H9 (cell line): Measurements from ENCODE around the gene HSD17B8. TPM values are rescaled to one million over a fixed set of nuclear protein-coding genes. Genes with fewer than 3 reads are reported as not detected.
A peak's percentile ranks its signal among the peaks of the same experiment; 100 is the strongest.

Source experiments
- DNase-seq: peaks from one replicate; pipeline ENCODE4 v3.0.0-alpha.2; 2017
- H2AFZ ChIP-seq: one replicate; pipeline ENCODE4 v1.6.1; 2013; ENCODE audit warnings: mild to moderate bottlenecking, low read length, control low read depth, moderate library complexity
- H2AK5ac ChIP-seq: 2 replicates; pipeline ENCODE4 v1.6.1; 2013; ENCODE audit warnings: low read length, control low read depth, mixed read lengths; ENCODE audit not compliant: insufficient read length
- H2BK120ac ChIP-seq: one replicate; pipeline ENCODE4 v1.6.1; 2013; ENCODE audit warnings: low read depth, mild to moderate bottlenecking, low read length, control low read depth, inconsistent platforms; ENCODE audit not compliant: poor library complexity, severe bottlenecking
- H2BK12ac ChIP-seq: 2 replicates; pipeline ENCODE4 v1.6.1; 2013; ENCODE audit warnings: low read length, control low read depth, mixed read lengths, low read depth; ENCODE audit not compliant: insufficient read length
- H2BK15ac ChIP-seq: 2 replicates; pipeline ENCODE4 v1.6.1; 2013; ENCODE audit warnings: low read depth, low read length, control low read depth
- H2BK20ac ChIP-seq: one replicate; pipeline ENCODE4 v1.6.1; 2013; ENCODE audit warnings: low read depth, mild to moderate bottlenecking, low read length, control low read depth, inconsistent platforms; ENCODE audit not compliant: poor library complexity, severe bottlenecking
- H2BK5ac ChIP-seq: 2 replicates; pipeline ENCODE4 v1.6.1; 2013; ENCODE audit warnings: low read length, control low read depth, mixed read lengths; ENCODE audit not compliant: insufficient read length
- H3K14ac ChIP-seq: 2 replicates; pipeline ENCODE4 v1.6.1; 2013; ENCODE audit warnings: low read length, control low read depth; ENCODE audit not compliant: insufficient read depth
- H3K18ac ChIP-seq: 2 replicates; pipeline ENCODE4 v1.6.1; 2013; ENCODE audit warnings: low read depth, mild to moderate bottlenecking, mixed read lengths, low read length, control low read depth; ENCODE audit not compliant: insufficient read length
- H3K23ac ChIP-seq: 2 replicates; pipeline ENCODE4 v1.6.1; 2013; ENCODE audit warnings: low read length, control low read depth, mixed read lengths, low read depth; ENCODE audit not compliant: insufficient read length
- H3K23me2 ChIP-seq: 2 replicates; pipeline ENCODE4 v1.6.1; 2013; ENCODE audit warnings: low read depth, mild to moderate bottlenecking, mixed read lengths, low read length, control low read depth; ENCODE audit not compliant: insufficient read length, poor library complexity, severe bottlenecking
- H3K27ac ChIP-seq: 2 replicates; pipeline ENCODE4 v1.5.1; 2013; ENCODE audit warnings: low read length, control low read depth, mixed read lengths, low read depth; ENCODE audit not compliant: insufficient read length
- H3K27me3 ChIP-seq: 2 replicates; pipeline ENCODE4 v1.6.1; 2013; ENCODE audit warnings: low read length, control low read depth, inconsistent platforms; ENCODE audit not compliant: insufficient read depth
- H3K4ac ChIP-seq: 2 replicates; pipeline ENCODE4 v1.6.1; 2013; ENCODE audit warnings: low read depth, mild to moderate bottlenecking, control low read depth, inconsistent platforms, low read length, moderate library complexity
- H3K4me1 ChIP-seq: 2 replicates; pipeline ENCODE4 v1.6.1; 2013; ENCODE audit warnings: low read length, control low read depth, inconsistent platforms; ENCODE audit not compliant: insufficient read depth
- H3K4me2 ChIP-seq: 2 replicates; pipeline ENCODE4 v1.6.1; 2013; ENCODE audit warnings: low read length, control low read depth, mixed read lengths; ENCODE audit not compliant: insufficient read length, insufficient read depth
- H3K56ac ChIP-seq: 2 replicates; pipeline ENCODE4 v1.6.1; 2013; ENCODE audit warnings: low read depth, mild to moderate bottlenecking, mixed read lengths, low read length, control low read depth; ENCODE audit not compliant: insufficient read length
- H3K79me1 ChIP-seq: 2 replicates; pipeline ENCODE4 v1.6.1; 2013; ENCODE audit warnings: low read depth, mild to moderate bottlenecking, moderate library complexity, low read length, control low read depth, inconsistent platforms; ENCODE audit not compliant: insufficient read depth, poor library complexity, severe bottlenecking
- H3K79me2 ChIP-seq: 2 replicates; pipeline ENCODE4 v1.6.1; 2013; ENCODE audit warnings: low read length, control low read depth, inconsistent platforms; ENCODE audit not compliant: insufficient read depth
- H3K9ac ChIP-seq: 2 replicates; pipeline ENCODE4 v1.6.1; 2013; ENCODE audit warnings: low read length, control low read depth, mixed read lengths; ENCODE audit not compliant: insufficient read length; ENCODE audit errors: extremely low read depth
- H3K9me3 ChIP-seq: one replicate; pipeline ENCODE4 v1.6.1; 2013; ENCODE audit warnings: low read depth, low read length, inconsistent platforms; ENCODE audit not compliant: control insufficient read depth
- H3T11ph ChIP-seq: one replicate; pipeline ENCODE4 v1.6.1; 2013; ENCODE audit warnings: mild to moderate bottlenecking, low read length, control low read depth, inconsistent platforms
- H4K20me1 ChIP-seq: one replicate; pipeline ENCODE4 v1.6.1; 2013; ENCODE audit not compliant: control insufficient read depth, insufficient read length, insufficient read depth
- H4K5ac ChIP-seq: 2 replicates; pipeline ENCODE4 v1.6.1; 2013; ENCODE audit warnings: low read depth, mild to moderate bottlenecking, mixed read lengths, low read length, control low read depth; ENCODE audit not compliant: insufficient read length
- H4K8ac ChIP-seq: replicated peaks from 2 replicates; pipeline ENCODE4 v1.6.1; 2013; ENCODE audit warnings: low read length, control low read depth, mixed read lengths, low read depth; ENCODE audit not compliant: insufficient read length
- H4K91ac ChIP-seq: 2 replicates; pipeline ENCODE4 v1.6.1; 2013; ENCODE audit warnings: low read depth, mild to moderate bottlenecking, moderate library complexity, mixed read lengths, low read length, control low read depth; ENCODE audit not compliant: insufficient read length
- H3K27ac Mint-ChIP-seq, 3 experiments: 2 replicates in 2 of 3; 3 replicates in 1 of 3; pipeline ENCODE4 v1.8.0; 2020 to 2021; ENCODE audit warnings: mixed read lengths in 3 of 3, mild to moderate bottlenecking in 1 of 3, moderate library complexity in 1 of 3
- H3K27me3 Mint-ChIP-seq: 2 replicates; pipeline ENCODE4 v1.8.0; 2021; ENCODE audit warnings: low read depth, mild to moderate bottlenecking, moderate library complexity, mixed read lengths
- H3K36me3 Mint-ChIP-seq, 3 experiments: 2 replicates in 2 of 3; 3 replicates in 1 of 3; pipeline ENCODE4 v1.8.0; 2020 to 2021; ENCODE audit warnings: low read depth in 3 of 3, mixed read lengths in 3 of 3; ENCODE audit not compliant: insufficient read depth in 1 of 3
- H3K4me1 Mint-ChIP-seq, 2 experiments: 2 replicates each; pipeline ENCODE4 v1.8.0; 2020; ENCODE audit warnings: mixed read lengths in 2 of 2
- H3K4me3 Mint-ChIP-seq, 2 experiments: 2 replicates in 1 of 2; 3 replicates in 1 of 2; pipeline ENCODE4 v1.8.0; 2020 to 2021; ENCODE audit warnings: mild to moderate bottlenecking in 2 of 2, mixed read lengths in 2 of 2, moderate library complexity in 1 of 2
- H3K9me3 Mint-ChIP-seq, 2 experiments: 2 replicates in 1 of 2; 3 replicates in 1 of 2; pipeline ENCODE4 v1.8.0; 2020; ENCODE audit warnings: mild to moderate bottlenecking in 2 of 2, mixed read lengths in 2 of 2, moderate library complexity in 1 of 2
- CTCF ChIP-seq: fragments of 200-600 bp; sonication (generic); conservative IDR thresholded peaks from 3 replicates; pipeline ENCODE4 v1.8.0; 2021; ENCODE audit warnings: antibody characterized with exemption, mild to moderate bottlenecking
- WGBS: extraction: QIAGEN DNeasy Blood & Tissue Kit; methylation state at CpG from one replicate; pipeline ENCODE4 v1.1.7; 2013; ENCODE audit warnings: missing lambda C conversion rate, low lambda C conversion rate, mixed read lengths; ENCODE audit not compliant: insufficient read length; ENCODE audit errors: extremely low coverage; 5-methylcytosine and 5-hydroxymethylcytosine counted together
- total RNA-seq: library from RNA; stranded (reverse); gene quantifications from 2 replicates; pipeline ENCODE4 v1.2.1, GENCODE V29; 2021

HSD17B8 gene
- total RNA-seq, 1 experiment from 2014 or later = 7.1 TPM

DNA sequence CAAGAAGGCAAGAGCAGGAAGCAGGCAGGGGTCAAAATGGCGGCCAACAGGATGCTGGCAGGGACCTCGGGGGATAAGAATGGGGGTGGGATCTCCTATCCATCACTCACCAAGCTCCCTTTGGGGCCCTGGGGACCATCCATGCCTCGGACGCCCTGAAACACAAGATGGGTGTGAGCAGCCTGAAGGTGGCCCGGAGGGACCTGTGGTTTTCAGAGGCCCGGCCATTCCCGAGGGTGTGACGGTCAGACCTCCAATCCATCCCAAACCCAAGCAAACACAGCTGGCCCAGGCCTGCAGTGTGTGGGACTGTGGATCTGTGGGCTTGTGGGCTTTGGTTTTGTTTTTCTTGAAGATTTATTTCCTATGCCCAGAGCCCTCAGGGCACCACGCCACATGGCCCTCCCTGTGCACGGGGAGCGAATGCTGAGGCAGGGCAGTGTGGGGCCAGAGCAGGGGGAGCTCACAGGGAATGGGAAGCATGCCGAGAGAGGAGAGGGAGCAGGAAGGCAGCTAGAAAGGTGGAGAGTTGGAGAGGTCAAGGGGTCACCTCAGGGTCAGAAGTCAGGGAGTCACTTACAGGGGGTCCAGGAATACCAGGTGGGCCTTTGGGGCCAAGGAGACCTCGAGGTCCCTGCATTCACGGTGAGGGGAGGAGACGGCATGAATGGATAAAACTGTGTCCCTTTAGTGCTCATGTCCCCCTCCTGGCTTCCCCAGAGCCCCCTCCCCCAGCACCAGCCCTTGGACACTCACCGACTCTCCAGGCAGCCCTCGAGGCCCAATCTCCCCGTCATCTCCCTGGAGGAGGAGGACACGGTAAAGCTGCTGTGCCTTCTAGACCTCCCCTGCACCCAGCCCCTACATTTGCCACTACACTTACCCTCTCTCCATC is 26.7 kb upstream of the HSD17B8 start:
- Histone ChIP-seq H2BK15ac (no peak overlapping the region), H2BK20ac (no peak overlapping the region), H4K91ac (no peak overlapping the region), H3K14ac (no peak overlapping the region), H4K5ac (no peak overlapping the region), H3K23me2 (no peaks in the 10 kb centered on the region), H3K4me2 (no peak overlapping the region), H2BK12ac (no peak overlapping the region), H2AFZ (no peak overlapping the region), H2BK5ac (no peak overlapping the region), H4K8ac (no peak overlapping the region), H3K4ac (no peak overlapping the region), H3K27ac (no peak overlapping the region), H3K23ac (no peak overlapping the region), H3K79me1 (no peaks in the 10 kb centered on the region), H2AK5ac (no peak overlapping the region), H3K27me3 (no peaks in the 10 kb centered on the region), H3K56ac (no peak overlapping the region), H3K18ac (no peak overlapping the region), H2BK120ac (no peak overlapping the region), H3K9me3 (no peaks in the 10 kb centered on the region), H3K9ac (no peak overlapping the region), H3K79me2 (no peaks in the 10 kb centered on the region), H3K4me1 (no peaks in the 10 kb centered on the region), H3T11ph (no peak overlapping the region), H4K20me1 (no peaks in the 10 kb centered on the region)
- Mint-ChIP-seq H3K27me3 (peaks cover 42% of the 10 kb centered on the region), H3K4me1 (peaks cover under 1 to 2% of the 10 kb centered on the region in 2 experiments; a peak in 3 of 4 replicates), H3K27ac (peak overlapping the region in 1 of 3 experiments; percentile 72; a peak in 1 of 7 replicates), H3K9me3 (no peaks in the 10 kb centered on the region; a peak in 1 of 5 replicates), H3K4me3 (no peak overlapping the region), H3K36me3 (peaks cover 0 to 2% (median 0%) of the 10 kb centered on the region in 3 experiments; a peak in 2 of 7 replicates)
- TF ChIP-seq CTCF = no peak
- WGBS = no CpG with 5 or more reads among the region's 19 CpGs
- no peak for DNase-seq
